ENCODE measurements around the gene MARCHF10. TPM values are rescaled to one million over a fixed set of nuclear protein-coding genes. Genes with fewer than 3 reads are reported as not detected.

The MARCHF10 gene
- total and polyA plus RNA-seq, 2 of the 4 experiments (the other 2 are of a cell fraction): 0.18 to 0.74 TPM

DNA sequence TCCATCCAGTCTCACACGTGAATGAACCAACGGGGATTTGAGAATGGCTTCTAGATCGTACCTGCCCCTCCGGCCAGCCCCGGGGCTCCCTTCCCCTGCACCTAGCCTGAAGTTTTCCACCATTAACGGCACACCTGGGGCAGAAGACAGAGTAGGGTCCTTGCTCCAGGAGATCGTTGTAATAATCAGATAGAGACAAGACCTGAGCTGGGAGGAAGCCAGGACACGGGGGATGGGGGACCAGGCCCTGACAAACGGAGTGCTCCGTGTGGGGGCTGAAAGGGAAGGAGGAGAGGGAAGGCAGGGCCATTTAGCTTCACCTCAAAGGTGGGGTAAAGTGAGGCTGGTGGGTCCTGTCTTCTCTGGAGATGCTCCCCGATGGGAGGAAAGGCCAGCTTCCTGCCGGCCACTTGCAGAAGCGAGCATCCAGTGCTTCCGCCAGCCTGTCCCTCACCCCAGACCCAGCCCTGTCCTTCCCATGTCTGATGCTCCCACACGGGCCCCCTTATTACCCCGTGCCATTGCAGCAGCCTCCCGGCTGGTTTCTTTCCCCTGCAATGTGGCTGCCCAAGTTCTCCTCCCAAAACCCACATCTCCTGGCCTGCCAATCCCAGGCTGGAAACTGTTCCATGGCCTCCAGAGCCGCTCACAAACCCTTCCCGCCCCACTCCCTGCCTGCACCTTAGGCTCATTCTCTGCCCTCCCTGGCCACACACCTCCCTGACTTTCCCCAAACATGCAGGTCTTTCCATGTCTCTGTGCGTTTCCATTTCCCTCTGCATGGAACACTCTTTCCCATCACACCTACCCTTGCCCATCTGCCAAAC lies 101.3 kb downstream of the MARCHF10 start (continued):
- TF ChIP-seq, protein P1, sequence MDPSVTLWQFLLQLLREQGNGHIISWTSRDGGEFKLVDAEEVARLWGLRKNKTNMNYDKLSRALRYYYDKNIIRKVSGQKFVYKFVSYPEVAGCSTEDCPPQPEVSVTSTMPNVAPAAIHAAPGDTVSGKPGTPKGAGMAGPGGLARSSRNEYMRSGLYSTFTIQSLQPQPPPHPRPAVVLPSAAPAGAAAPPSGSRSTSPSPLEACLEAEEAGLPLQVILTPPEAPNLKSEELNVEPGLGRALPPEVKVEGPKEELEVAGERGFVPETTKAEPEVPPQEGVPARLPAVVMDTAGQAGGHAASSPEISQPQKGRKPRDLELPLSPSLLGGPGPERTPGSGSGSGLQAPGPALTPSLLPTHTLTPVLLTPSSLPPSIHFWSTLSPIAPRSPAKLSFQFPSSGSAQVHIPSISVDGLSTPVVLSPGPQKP (IDR thresholded peaks at IDR 0.05; ENCODE audit: borderline replicate concordance, low read depth, low read length): no peak
- no peak for TF ChIP-seq MAFK (IDR thresholded peaks at IDR 0.05; ENCODE audit: low read depth, low read length)

Measured in IMR-90 (cell line).